ENCODE data around the gene ARPC4.

Gene ARPC4

DNA sequence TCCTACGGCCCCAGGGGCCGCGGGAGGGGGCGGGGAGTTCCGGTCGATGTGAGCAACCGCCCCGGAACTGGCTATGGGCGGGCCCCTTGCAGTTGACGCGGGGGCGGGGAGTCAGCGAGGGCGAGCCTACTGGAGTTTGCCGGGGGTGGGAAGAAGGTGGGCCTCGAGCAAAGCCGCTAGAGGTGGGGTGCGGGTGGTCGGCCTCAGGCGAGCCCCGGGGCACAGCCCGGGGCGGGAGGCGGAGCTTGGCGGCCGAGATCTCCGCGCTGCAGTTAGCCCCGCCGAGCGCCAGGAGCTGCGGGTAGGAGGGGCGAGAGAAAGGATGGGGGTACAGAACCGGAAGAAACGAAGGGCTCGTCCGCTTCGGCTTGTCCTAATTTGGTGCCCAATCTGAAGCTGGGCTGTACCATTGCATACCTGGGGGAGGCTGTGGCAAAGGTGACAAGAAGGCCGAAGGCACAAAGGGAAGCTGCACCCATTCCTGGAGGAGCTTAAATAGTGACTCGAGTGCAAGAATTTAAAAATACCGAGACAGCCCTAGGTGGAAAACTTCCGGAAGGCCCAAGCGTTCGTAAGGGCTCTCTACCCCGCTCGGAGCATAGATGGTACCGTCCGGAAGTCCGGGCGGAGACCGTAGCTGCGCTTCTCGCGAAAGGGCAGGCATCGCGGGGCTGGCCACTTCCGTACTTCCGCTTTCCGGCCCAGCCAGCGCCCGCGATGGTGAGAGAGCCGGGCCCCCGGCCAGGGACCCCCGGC lies at the start of gene ARPC4, which contains the start of gene TADA3:
Gene ARPC4 (plus strand): TSS at position 678 of the 756 bp plus-strand sequence. CDS start 40 bp downstream, at position 718.
Gene TADA3 (minus strand): TSS at position 69 of the 756 bp plus-strand sequence. CDS start 1,007 bp downstream, outside the sequence.
- in situ Hi-C loops (cut with HindIII; ENCODE audit: low sequenced_read_pairs), result no loop called here

DNA sequence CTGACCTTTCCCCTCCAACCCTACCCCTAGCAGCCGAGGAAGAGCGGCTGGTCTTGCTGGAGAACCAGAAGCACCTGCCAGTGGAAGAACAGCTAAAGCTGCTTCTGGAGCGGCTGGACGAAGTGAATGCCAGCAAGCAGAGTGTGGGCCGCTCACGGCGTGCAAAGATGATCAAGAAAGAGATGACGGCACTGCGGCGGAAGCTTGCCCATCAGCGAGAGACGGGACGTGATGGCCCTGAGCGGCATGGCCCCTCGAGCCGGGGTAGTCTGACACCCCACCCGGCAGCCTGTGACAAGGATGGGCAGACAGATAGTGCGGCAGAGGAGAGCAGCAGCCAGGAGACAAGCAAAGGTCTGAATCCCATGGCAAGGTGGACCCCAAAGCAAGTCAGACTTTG lies 49.3 kb upstream of the ARPC4 start:
- in situ Hi-C loops (cut with HindIII; ENCODE audit: low sequenced_read_pairs), result no loop called here

DNA sequence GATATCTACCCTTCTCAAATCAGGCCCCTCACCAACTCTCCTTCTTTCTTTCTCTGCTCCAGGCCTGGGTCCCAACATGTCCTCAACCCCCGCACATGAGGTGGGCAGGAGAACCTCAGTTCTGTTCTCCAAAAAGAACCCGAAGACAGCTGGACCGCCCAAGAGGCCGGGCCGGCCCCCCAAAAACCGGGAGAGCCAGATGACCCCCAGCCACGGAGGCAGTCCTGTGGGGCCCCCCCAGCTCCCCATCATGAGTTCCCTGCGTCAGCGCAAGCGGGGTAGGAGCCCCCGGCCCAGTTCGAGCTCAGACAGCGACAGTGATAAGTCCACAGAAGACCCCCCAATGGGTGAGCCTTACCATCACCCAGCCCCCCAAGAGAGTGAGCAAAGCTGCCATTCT lies 48.7 kb upstream of the ARPC4 start:
- in situ Hi-C loops (cut with HindIII; ENCODE audit: low sequenced_read_pairs), result no loop called here

DNA sequence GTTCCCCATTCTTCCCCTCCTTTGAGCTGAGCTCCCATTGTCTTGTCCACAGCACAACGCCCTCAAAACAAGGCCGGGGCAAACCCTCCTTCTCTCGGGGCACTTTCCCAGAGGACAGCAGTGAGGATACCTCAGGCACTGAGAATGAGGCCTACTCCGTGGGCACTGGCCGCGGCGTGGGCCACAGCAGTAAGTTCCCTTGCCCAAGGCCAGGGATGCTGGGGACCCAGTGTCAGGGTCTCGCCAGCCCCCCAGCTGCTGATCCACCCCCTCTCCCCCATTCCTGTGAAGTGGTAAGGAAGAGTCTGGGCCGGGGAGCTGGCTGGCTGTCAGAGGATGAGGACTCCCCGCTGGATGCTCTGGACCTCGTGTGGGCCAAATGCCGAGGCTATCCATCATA lies 47.4 kb upstream of the ARPC4 start:
- in situ Hi-C loops (cut with HindIII; ENCODE audit: low sequenced_read_pairs), result no loop called here

DNA sequence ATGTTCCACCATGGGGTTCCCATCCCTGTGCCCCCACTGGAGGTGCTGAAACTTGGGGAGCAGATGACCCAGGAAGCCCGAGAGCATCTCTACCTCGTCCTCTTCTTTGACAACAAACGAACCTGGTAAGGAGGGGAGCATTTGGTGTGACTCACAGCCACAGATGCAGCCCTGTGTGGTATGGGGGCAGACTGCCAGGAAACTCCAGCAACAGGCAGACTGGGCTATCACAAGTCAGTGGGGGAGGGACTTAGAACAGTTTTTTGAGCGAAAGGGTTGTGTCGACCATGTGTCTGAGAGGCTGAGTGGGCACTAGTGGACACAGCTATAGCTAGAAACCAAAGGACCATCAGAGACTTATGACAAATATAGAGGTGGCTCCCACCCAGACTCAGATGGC lies 46.6 kb upstream of the ARPC4 start:
- in situ Hi-C loops (cut with HindIII; ENCODE audit: low sequenced_read_pairs), result no loop called here

DNA sequence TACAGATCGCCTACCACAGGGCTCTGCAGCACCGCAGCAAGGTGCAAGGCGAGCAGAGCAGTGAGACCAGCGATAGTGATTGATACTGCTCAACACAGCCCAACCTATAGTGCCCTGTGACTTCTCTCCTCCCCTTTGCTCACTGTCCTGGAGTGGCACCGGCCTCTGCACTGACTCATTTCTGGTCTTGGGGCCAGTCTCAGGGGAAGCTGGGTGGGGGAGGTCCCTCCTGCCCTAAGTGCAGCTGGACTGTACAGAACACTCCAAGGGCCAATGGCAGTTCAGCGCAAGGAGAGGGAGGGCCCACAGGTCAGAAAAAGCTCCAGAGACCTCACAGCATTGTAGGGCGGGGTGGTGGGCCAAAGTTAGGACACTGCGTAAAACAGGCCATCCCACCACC lies 45.6 kb upstream of the ARPC4 start:
- in situ Hi-C loops (cut with HindIII; ENCODE audit: low sequenced_read_pairs), result no loop called here

DNA sequence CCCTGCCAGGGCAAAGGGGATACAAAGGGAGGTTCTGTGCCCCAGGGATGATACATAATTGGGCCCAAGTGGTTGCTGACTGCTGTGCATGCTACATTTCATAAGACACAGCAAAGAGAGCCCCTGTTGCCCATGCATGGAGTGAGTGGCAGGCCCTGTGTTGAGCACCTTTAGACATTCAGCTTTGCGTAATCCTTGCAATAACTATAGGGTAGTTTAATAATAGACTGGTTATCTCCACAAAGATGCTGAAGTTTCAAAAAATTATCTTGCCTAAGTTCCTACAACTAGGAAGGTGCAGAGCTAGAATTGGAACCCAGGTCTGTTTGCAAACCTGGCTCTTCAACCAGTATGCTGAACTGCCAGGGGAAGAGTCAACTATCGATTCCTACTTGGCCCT lies 44.9 kb upstream of the ARPC4 start:
- in situ Hi-C loops (cut with HindIII; ENCODE audit: low sequenced_read_pairs), result no loop called here

DNA sequence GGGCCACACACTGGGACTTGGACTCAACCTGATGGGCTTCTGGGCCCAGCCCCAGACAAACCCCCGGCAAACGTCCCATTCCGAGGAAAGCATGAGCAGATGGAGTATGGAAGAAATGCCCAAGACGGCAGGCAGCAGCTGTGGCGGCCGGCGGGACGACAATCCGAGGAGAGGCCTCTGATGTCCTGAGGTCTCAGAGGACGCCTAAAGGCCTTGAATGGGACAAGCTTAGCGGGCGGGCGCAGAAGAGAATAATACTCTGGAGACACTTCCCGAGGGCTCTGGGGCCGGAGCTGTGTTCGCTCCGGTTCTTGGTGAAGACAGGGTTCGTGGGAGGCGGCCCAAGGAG lies 43.6 kb upstream of the ARPC4 start:
- in situ Hi-C loops (cut with HindIII; ENCODE audit: low sequenced_read_pairs), result no loop called here

DNA sequence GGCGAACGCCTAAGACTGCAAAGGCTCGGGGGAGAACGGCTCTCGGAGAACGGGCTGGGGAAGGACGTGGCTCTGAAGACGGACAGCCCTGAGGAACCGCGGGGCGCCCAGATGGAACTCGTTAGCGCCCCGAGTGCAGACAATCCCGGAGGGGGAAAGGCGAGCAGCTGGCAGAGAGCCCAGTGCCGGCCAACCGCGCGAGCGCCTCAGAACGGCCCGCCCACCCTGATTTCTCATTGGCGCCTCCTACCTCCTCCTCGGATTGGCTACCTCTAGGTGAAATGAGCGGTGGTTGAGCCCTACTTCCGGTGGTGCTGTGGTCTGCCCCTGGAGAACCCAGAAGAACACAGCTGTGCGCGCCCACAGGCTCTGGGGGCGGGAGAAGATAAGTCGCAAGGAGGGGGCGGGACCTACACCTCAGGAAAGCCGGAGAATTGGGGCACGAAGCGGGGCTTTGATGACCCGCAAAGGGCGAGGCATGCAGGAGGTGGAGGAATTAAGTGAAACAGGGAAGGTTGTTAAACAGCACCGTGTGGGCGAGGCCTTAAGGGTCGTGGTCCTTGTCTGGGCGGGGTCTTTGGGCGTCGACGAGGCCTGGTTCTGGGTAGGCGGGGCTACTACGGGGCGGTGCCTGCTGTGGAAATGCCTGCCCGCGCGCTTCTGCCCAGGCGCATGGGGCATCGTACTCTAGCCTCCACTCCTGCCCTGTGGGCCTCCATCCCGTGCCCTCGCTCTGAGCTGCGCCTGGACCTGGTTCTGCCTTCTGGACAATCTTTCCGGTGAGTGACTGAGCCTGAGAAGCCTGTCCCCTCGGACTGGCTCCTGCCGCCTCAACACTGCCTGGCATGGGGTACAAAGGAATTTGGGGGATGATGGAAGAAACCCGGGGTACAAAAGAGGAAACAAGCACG lies 43.0 kb upstream of the ARPC4 start, which contains the start of gene OGG1:
Gene OGG1 (plus strand): TSS at position 308 of the 911 bp plus-strand sequence. CDS start 335 bp downstream, at position 643.
- in situ Hi-C loops (cut with HindIII; ENCODE audit: low sequenced_read_pairs), result no loop called here

DNA sequence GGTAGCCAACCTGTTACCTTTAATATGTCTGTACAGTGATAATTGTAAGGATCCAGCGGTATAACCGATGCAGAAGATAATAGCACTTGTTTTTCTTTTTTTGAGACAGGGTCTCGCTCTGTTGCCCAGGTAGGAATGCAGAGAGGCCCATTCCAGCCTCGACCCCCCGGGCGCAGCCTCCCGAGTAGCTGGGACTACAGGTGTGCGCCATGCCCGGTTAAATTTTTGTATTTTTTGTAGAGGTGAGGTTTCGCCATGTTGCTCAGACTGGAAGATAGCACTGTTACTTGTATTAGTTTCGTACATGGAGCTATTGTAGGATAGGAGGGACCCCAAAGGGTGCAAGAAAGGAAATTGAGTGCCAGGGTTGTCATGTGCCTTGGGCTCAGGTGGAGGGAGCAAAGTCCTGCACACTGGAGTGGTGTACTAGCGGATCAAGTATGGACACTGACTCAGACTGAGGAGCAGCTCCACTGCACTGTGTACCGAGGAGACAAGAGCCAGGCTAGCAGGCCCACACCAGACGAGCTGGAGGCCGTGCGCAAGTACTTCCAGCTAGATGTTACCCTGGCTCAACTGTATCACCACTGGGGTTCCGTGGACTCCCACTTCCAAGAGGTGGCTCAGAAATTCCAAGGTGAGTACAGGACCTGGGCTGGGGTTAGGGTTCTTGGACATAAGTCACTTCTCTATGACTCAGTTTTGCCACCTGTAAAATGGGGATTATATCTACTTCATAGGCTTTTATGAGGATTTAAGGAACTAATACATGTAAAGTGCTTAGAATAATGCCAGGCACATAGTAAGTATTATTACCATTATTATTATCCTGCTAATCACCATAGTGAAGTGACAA lies 42.1 kb upstream of the ARPC4 start:
- in situ Hi-C loops (cut with HindIII; ENCODE audit: low sequenced_read_pairs), result no loop called here

DNA sequence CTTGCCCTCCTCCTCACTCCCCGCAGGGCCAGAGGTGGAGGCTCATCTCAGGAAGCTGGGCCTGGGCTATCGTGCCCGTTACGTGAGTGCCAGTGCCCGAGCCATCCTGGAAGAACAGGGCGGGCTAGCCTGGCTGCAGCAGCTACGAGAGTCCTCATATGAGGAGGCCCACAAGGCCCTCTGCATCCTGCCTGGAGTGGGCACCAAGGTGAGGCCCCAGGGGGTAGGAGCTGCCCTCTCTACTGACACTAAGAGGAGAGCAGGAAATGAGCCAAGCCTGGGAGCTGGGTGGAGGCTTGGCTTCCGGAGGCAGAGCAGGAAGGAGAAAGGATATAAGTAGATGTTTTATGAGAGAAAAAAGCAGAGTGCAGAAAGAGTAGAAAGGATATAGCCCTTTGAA lies 38.2 kb upstream of the ARPC4 start:
- in situ Hi-C loops (cut with HindIII; ENCODE audit: low sequenced_read_pairs), result no loop called here

DNA sequence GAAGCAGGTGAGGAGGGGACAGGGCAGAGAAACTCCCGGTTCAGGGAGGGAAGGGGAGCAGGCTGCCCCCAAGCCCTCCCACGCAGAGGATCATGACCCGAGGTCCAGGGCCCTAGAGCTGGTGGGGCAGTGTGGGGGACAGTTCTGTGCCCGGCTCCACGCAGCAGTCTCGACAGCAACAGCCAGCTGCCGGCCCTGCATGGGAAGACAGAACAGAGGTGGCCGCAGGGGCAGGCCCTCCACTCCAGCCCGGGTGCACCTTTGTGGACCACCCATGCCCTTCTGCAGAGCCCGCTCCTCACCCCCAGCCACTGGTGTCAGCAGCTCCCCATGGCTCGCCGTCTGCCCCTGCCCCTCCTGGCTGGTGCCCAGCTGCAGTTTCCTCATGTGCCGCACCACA lies 35.5 kb upstream of the ARPC4 start:
- in situ Hi-C loops (cut with HindIII; ENCODE audit: low sequenced_read_pairs), result no loop called here

DNA sequence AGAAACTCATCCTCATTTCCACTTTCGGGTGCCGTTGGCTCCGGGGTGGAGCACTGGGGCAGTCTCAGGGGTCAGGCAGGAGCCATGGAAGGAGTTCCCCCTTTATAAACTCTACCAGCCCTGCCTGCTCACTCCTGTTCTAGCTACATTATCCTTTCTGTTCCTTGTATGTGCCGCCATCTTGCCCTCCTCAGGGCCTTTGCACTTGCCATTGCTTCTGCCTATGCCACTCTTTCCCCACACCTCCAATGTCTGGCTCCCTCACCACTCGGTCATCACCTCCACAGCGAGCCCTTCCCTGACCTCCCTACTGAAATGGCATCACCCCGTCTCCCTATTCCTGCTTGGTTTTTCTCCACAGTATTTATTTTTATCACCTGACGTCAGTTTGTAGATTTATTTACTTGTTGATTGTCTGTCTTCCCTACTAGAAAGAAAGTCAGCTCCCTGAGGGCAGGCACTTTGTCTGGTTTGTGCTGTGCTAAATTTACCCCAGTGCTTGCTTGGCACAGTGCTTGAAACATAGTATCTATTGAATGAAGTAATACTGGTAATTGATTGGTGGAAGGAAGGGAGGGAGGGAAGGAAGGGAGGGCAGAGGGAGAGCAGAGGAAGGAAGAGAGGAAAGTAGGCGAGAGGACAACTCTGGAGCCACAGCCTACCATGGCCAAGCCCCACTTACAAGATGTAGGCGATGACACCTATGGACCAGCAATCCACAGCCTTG lies 31.9 kb upstream of the ARPC4 start:
- in situ Hi-C loops (cut with HindIII; ENCODE audit: low sequenced_read_pairs), result no loop called here

DNA sequence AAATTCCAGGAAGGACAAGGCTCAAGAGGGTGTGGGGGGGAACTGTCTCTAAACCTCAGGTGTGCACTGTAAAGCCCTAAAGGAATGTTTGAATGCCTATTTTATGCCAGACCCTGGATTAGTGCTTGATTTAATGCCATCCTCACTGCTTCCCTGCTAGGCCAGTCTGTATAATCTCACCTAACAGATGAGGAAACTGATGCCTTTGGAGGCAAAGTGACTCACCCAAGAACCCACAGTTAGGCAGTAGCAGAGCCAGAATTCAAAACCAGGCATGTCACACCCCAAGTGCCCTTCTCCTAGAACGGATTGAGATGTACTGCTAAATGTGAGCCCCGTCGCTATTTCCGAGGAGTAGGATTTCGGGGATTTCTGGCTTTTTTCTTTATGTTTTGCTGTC lies 31.0 kb upstream of the ARPC4 start:
- in situ Hi-C loops (cut with HindIII; ENCODE audit: low sequenced_read_pairs), result no loop called here

DNA sequence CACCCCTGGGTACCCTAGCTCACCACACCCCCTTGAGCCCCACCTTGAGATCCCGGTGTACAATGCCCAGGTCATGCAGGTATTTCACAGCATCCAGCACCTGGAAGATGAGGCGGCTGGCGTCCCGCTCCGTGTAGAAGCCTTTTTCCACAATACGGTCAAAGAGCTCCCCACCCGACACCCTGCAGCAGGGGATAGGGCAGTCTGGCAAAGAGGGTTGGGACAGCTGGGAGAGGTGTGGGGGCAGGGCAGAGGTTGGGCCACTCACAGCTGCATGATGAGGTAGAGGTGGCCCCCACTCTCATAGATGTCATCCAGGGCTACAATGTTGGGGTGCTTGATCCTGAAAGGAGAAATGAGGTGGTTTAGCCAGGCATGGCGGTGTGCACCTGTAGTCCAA lies 30.0 kb upstream of the ARPC4 start:
- in situ Hi-C loops (cut with HindIII; ENCODE audit: low sequenced_read_pairs), result no loop called here

DNA sequence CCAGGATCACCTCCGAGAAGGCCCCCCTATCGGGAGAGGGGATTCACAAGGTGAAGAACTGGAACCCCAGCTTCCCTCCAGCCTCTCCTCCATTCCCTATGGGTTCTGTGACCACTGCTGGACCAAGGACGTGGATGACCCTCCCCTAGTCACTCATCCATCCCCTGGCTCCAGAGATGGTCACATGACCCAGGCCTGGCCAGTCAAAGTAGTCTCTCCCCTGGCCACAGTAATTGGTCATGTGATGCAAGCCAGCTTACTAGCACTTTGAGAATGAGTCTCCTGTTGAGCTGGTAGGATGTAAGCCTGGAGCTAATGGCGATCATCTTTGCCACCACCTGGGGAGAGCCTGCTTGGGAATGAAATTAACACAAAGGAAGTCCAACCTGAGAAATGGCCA lies 27.0 kb upstream of the ARPC4 start:
- in situ Hi-C loops (cut with HindIII; ENCODE audit: low sequenced_read_pairs), result no loop called here

DNA sequence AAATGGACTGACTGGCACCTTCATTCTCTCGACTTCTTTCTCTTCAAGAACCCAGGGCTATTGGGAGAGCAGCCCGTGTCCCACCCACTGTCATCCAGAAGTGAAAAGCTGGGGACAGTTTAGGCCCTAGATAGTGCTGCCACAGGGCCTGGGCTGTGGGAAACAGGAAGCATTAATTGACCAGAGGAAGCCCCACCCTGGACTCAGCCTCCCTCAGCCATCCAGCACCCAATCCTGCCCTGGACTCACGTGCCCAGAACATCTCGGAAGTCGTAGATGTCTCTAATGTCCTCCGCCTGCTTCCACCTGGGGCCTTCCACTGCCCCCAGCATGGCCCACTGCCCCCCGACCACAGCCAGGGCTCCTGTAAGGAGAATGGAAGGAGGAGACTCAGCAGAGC lies 25.5 kb upstream of the ARPC4 start:
- in situ Hi-C loops (cut with HindIII; ENCODE audit: low sequenced_read_pairs), result no loop called here

DNA sequence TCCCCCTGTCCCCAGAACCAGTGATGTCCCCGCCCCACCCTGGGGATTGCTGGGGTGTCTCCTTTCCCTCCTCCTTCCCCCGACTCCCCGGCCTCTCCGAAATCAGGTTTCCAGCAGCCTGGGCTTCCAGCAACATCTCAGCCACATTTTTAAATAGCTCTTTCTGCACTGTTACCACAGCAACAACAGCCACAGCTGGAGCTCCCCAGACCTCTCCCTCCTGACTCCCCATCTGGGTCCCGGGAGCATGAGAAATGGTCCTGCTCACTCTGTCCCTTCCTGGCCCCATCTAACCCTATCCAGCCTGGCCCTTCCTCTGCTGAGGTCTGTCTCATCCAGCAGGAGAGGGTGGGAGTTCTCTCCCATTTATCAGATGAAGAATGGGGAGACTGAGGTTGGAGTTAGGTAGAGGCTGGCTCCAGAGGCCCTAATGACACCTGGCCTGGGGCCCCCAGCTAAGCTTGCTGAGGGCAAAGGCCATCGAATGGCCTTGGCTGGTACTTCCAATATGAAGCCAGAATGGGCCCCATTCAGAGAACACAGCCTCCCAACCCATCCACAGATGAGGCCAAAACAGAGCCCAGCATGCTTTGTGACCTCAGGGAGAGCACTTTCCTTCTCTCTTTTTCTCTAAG lies 24.6 kb upstream of the ARPC4 start:
- in situ Hi-C loops (cut with HindIII; ENCODE audit: low sequenced_read_pairs), result no loop called here

DNA sequence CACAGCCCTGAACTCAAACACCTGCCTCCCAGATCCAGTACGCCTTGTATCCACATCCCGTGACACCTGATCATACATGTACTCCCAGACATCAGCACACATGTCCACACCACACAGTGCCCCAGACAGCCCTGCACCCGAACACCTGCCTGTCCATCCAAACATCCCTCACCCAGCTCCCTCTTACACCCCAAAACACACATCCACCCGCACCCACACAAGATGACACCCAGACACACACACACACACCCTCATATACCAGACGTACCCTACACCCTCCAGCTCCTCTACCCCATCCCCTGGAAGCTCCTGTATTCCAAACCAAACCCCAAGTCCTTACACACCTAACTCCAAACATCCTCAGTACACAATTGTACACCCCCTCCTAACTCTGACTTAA lies 23.9 kb upstream of the ARPC4 start:
- in situ Hi-C loops (cut with HindIII; ENCODE audit: low sequenced_read_pairs), result no loop called here
